Hepatocyte (in vitro differentiated cells): ENCODE data around the gene NME8.

Source experiments
- CTCF ChIP-seq: fragments of 200-600 bp; sonication (generic); IDR thresholded peaks from 2 replicates; pipeline ENCODE4 v1.5.1; 2016; ENCODE audit warnings: antibody characterized with exemption, mild to moderate bottlenecking; ENCODE audit not compliant: poor library complexity
- EZH2 ChIP-seq: fragments of 200-600 bp; sonication (generic); IDR thresholded peaks from 2 replicates; pipeline ENCODE4 v1.6.1; 2016; ENCODE audit warnings: antibody characterized with exemption, mild to moderate bottlenecking, borderline replicate concordance

GRCh38 chr7:37815671-37816371 lies 32.6 kb upstream of the NME8 start:
- TF ChIP-seq CTCF: no peak
- TF ChIP-seq EZH2: no peak
